ENCODE results near the gene MAPKAPK2. TPM values are rescaled to one million over a fixed set of nuclear protein-coding genes. Genes with fewer than 3 reads are reported as not detected.
A peak's percentile ranks its signal among the peaks of the same experiment; 100 is the strongest.

MAPKAPK2 gene
- total RNA-seq, 1 donor from 2014 or later, result 200 TPM

GRCh38 chr1:206674745-206675175 is 9.9 kb upstream of the MAPKAPK2 start:
- intact Hi-C loops (cut with DNase I), result no loop called here
- no peak for DNase-seq
- peak; percentile 46 for ATAC-seq (ENCODE audit: poor library complexity)

- intact Hi-C loops (cut with DNase I), result no loop called here
- DNase-seq, result no peak
- ATAC-seq (ENCODE audit: poor library complexity), result no peak
Measured at GRCh38 chr1:206676499-206676898, 8.2 kb upstream of the MAPKAPK2 start.

GRCh38 chr1:206678490-206678889 is 6.2 kb upstream of the MAPKAPK2 start:
- ATAC-seq (ENCODE audit: poor library complexity), result no peak
- no peak for DNase-seq
- intact Hi-C loops (cut with DNase I), result no loop called here

GRCh38 chr1:206679738-206680211 is 4.9 kb upstream of the MAPKAPK2 start:
- no peak for DNase-seq
- no peak for ATAC-seq (ENCODE audit: poor library complexity)
- intact Hi-C loops (cut with DNase I), result no loop called here

GRCh38 chr1:206680279-206680678 is 4.4 kb upstream of the MAPKAPK2 start:
- intact Hi-C loops (cut with DNase I), result no loop called here
- no peak for ATAC-seq (ENCODE audit: poor library complexity)
- no peak for DNase-seq

GRCh38 chr1:206681359-206681758 is 3.3 kb upstream of the MAPKAPK2 start:
- DNase-seq (no peak), ATAC-seq (ENCODE audit: poor library complexity) (no peak)
- intact Hi-C loops (cut with DNase I), result no loop called here

GRCh38 chr1:206682111-206682510 is 2.6 kb upstream of the MAPKAPK2 start:
- DNase-seq (no peak), ATAC-seq (ENCODE audit: poor library complexity) (no peak)
- intact Hi-C loops (cut with DNase I), result no loop called here

- intact Hi-C loops (cut with DNase I), result no loop called here
- DNase-seq (no peak), ATAC-seq (ENCODE audit: poor library complexity) (no peak)
Measured at GRCh38 chr1:206683313-206683712, 1.4 kb upstream of the MAPKAPK2 start.

- DNase-seq (no peak), ATAC-seq (ENCODE audit: poor library complexity) (no peak)
- intact Hi-C loops (cut with DNase I), result no loop called here
Measured at GRCh38 chr1:206684003-206684402, 702 bp upstream of the MAPKAPK2 start.

GRCh38 chr1:206685334-206685768 is 646 bp downstream of the MAPKAPK2 start:
- no peak for DNase-seq
- peak; percentile 38 for ATAC-seq (ENCODE audit: poor library complexity)
- intact Hi-C loops (cut with DNase I), result loop anchor here (5.0 kb wide), 1 partner anchor 37 kb away; no protein-coding TSS in a partner anchor

- peak; percentile 66 for ATAC-seq (ENCODE audit: poor library complexity)
- DNase-seq, result peak; percentile 80
- intact Hi-C loops (cut with DNase I), result loop anchor here (5.0 kb wide), 1 partner anchor 36 kb away; no protein-coding TSS in a partner anchor
Measured at GRCh38 chr1:206685769-206686477, 1.2 kb downstream of the MAPKAPK2 start.

- no peak for DNase-seq
- no peak for ATAC-seq (ENCODE audit: poor library complexity)
- intact Hi-C loops (cut with DNase I), result loop anchor here (5.0 kb wide), 1 partner anchor 36 kb away; no protein-coding TSS in a partner anchor
Measured at GRCh38 chr1:206686478-206687249, 2.0 kb downstream of the MAPKAPK2 start.

- intact Hi-C loops (cut with DNase I), result loop anchor here (5.0 kb wide), 1 partner anchor 35 kb away; no protein-coding TSS in a partner anchor
- ATAC-seq (ENCODE audit: poor library complexity) (no peak), DNase-seq (no peak)
Measured at GRCh38 chr1:206687251-206687914, 2.7 kb downstream of the MAPKAPK2 start.

GRCh38 chr1:206687915-206688442 is 3.3 kb downstream of the MAPKAPK2 start:
- DNase-seq (no peak), ATAC-seq (ENCODE audit: poor library complexity) (no peak)
- intact Hi-C loops (cut with DNase I), result loop anchor here (5.0 kb wide), 1 partner anchor 34 kb away; no protein-coding TSS in a partner anchor

- DNase-seq (peak; percentile 73), ATAC-seq (ENCODE audit: poor library complexity) (peak; percentile 34)
- intact Hi-C loops (cut with DNase I), result loop anchor here (5.0 kb wide), 1 partner anchor 33 kb away; no protein-coding TSS in a partner anchor
Measured at GRCh38 chr1:206690516-206690915, 5.8 kb downstream of the MAPKAPK2 start.

- ATAC-seq (ENCODE audit: poor library complexity) (peak; percentile 22), DNase-seq (peak; percentile 50)
- intact Hi-C loops (cut with DNase I), result loop anchor here (5.0 kb wide), 1 partner anchor 34 kb away; no protein-coding TSS in a partner anchor
Measured at GRCh38 chr1:206691604-206692003, 6.9 kb downstream of the MAPKAPK2 start.

- DNase-seq (peak; percentile 92), ATAC-seq (ENCODE audit: poor library complexity) (peak; percentile 83)
- intact Hi-C loops (cut with DNase I), result loop anchor here (5.0 kb wide), 1 partner anchor 36 kb away; no protein-coding TSS in a partner anchor
Measured at GRCh38 chr1:206693029-206693428, 8.3 kb downstream of the MAPKAPK2 start.

GRCh38 chr1:206693592-206693991 is 8.9 kb downstream of the MAPKAPK2 start:
- peak; percentile 54 for ATAC-seq (ENCODE audit: poor library complexity)
- intact Hi-C loops (cut with DNase I), result loop anchor here (5.0 kb wide), 1 partner anchor 36 kb away; no protein-coding TSS in a partner anchor
- DNase-seq, result peak; percentile 52
